GM21825 (cell line): ENCODE data around the gene ZNF320.
"Not testable (repeated sequence)": the region's sequence is repeated elsewhere in the genome, so short reads cannot be mapped to it uniquely, and the experiment has no call there.

Experiments used
- ATAC-seq: cut with Tn5 transposase; IDR thresholded peaks from one replicate; pipeline ENCODE4 v1.9.1; 2021; ENCODE audit warnings: mild to moderate bottlenecking, moderate library complexity; ENCODE audit not compliant: unreplicated experiment

Gene ZNF320

DNA sequence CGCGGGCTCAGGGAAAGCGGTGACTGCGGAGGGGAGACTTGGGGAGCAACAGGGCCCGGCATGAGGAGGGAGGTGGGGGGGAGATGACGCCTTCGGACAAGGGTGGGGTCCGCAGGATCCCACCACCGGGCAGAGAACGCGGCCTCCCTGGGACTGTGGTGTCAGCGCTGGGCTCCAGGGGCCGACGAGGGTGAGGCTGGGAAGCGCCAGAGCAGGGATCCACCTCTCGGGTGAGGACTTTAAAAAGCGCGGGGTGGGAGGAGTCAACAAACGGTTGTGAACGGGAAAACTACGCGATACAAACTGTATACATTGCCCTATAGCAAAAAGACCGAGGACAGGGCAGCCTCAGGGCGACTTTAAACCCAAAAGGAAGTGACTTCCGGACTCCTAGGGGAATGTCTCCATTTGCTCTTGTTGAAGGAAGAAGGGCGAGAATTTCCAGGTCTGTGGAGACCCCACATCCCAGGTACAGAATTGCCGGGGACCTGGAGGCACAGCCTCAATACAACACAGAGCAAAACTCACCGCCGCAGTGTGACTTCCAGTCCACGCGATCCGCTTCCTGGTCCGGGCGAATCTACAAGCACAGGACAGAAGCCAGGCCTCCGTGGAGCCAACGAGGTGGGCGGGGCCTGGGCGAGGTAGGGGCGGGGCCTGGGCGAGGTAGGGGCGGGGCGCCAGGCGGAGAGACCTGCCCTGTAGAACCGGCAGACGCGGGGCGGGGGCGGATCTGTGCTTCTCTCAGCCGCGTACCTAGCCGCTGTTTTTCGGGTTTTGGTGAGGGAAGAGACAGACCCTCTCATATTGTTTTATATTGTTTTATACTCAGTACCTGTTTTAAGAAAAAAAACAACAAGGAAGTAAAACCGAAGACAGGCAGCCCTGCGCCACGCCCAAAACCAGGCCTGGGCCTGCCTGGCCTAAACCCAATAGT is 25.7 kb upstream of the ZNF320 start, which contains the start of gene ZNF888:
Gene ZNF888, minus strand, starts transcription at position 588 of the 937 bp plus-strand sequence. CDS start 5,555 bp downstream, outside the sequence.
- peak; percentile 92 for ATAC-seq

DNA sequence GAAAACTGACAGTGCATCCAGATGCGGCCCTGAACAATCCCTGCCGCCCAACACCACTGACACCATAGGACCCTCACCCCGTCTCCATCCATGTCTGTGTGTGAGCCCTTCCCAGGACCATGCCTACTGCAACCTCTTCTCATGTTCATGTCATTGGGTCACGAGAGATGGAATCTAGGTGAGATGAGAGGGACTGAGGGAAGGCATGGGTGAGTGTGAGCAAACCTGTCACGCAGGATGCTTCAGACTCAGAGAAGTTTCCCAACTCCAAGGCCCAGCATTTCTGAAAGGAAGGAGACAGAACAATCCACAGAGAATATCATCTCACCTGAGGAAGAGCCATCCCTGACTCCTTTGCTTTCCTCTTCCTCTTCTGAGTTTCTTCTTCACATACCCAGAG is 20.1 kb upstream of the ZNF320 start:
- no peak for ATAC-seq

DNA sequence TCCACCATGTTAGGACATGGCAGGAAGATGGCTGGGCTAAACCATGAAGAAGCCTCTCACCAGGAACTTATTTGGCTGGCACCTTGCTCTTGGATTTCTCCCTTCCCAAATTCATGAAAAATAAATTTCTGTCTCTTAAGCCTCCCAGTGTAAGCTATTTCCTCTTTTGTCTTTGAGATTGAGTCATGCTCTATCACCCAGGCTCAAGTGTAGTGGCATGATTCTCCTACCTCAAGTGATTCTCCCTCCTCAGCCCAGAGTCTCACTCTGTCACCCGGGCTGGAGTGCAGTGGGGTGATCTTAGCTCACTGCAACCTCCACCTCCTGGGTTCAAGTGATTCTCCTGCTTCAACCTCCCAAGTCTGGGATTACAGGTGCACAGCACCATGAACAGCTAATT is 13.2 kb upstream of the ZNF320 start:
- no peak for ATAC-seq

DNA sequence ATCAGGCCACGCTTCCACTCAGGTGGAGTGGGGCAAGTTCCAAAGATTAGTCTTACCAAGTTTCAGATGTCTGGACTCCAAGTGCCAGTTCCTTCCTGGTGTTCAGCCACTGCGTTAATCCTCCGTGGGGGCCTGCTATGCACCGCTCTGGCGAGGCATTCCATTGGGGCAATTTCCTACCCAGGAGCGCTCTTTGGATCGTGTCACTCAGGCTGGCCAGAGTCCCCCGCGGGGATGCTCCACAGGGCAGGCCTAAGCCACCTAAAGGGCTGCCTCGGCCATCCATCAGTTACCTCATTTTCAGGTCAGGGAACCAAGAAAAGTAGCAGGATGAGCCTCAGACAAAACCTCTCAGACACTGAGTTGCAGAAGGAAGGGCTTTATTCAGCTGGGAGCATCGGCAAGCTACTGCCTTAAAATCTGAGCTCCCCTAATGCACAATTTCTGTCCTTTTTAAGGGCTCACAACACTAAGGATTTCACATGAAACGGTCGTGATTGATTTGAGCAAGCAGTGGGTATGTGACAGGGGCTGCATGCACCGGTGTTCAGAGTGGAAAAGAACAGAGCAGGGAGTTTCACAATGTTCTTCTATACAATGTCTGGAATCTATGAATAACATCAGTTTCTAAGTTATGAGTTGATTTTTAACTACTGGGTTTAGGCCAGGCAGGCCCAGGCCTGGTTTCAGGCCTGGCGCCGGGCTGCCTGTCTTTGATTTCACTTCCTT is 6.8 kb upstream of the ZNF320 start:
- ATAC-seq = not testable (repeated sequence)

DNA sequence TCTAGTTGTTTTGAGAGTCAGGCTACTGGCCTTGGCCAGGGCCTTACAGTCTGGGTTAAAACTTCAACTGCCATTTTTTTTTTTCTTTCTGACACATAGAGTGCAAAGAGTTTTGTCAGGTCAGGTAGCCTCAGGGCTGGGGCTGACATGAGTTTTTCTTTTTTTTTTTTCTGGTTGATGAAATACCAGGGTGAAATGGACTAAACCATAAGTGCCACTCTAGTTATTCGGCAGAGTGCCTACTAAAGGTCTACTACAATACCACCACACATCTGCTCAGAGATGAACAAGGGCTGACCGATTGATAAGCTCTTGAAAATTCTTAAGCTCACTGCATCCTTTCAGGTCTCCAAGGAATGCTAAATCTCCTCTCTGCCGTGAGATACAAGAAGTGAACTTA is 4.4 kb upstream of the ZNF320 start:
- ATAC-seq = no peak

DNA sequence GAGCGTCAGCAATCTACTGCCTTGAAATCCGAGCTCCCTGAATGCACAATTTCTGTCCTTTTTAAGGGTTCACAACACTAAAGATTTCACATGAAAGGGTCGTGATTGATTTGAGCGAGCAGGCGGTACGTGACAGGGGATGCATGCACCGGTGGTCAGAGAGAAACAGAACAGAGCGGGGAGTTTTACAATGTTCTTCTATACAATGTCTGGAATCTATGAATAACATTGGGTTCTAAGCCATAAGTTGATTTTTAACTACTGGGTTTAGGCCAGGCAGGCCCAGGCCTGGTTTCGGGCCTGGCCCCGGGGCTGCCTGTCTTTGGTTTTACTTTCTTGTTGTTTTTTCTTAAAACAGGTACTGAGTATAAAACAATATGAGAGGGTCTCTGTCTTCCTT is 1.2 kb upstream of the ZNF320 start:
- not testable (repeated sequence) for ATAC-seq

DNA sequence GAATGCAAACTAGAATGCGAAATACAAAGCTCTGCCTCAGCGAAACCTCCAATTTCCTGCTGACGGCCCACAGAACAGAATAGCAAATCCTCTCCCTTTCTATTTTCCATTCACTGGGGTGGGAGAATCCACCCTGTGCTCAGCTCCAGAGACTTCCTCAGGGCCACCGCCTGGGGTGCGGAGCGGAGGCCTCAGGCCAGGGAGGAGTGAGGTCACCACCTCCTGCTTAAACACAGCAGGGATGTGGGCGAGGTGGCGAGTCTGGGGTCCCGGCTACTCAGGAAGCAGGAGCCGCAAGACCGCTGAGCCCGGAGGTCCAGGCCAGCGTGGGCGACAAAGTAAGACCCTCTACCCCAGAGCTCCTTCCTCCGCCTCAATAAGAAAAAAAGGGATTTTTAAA is 666 bp upstream of the ZNF320 start:
- no peak for ATAC-seq

DNA sequence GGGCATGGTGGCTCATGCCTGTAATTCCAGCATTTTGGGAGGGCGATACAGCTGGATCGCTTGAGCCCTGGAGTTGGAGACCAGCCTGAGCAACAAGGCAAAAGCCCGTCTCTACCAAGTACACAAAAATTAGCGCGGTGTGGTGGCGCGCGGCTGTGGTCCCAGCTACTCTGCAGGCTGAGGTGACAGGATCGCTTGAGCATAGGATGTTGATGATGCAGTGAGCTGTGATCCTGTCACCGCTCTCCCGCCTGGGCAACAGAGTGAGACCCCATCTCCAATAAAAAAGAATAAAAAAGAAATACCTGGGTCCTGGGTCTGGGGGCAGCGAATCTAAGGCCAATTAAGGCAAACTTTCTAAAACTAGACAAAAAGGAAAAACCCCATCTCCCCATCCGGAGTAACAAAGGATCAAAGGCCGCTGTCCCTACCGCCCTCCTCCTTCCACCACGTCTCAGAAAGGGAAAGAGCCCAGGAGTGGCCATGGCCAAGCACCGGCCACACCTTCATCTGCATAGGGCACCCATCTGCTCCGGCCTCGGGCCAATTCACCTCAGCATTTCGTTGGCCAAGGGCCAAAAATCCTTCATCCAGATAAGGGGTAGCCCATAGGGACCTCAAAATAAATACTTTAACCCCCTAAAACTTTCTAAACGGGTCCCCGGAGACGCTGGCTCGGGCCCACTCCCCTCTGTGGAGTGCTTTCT is 851 bp downstream of the ZNF320 start:
- no peak for ATAC-seq

DNA sequence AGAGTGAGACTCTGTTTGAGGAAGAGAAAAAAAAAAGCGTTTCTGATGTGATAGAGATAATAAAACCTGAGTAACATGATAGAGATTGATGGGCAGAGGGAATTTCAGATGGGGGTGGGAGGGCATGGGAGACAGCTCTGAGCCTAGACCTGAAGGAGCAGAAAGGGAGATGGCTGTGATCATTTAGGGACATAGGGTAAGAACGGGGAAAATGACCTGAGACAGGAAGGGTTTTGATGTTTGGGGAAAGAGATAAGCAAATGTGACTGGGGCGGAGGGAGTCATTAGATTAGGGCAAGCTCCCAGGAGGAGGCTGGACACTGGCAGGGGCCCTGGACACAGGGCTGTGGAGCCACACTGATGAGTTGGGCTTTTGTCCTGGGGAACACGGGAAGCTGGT is 6.1 kb downstream of the ZNF320 start:
- ATAC-seq = no peak

DNA sequence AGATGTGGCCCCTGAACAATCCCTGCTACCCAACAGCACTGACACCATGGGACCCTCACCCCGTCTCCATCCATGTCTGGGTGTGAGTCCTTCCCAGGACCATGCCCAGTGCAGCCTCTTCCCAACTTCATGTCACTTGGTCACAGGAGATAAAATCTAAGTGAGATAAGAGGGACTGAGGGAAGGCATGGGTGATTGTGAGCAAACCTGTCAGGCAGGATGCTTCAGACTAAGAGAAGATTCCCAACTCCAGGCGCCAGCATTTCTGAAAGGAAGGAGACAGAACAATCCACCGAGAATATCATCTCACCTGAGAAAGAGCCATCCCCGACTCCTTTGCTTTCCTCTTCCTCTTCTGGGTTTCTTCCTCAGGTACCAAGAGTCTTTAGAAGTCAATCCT is 7.5 kb downstream of the ZNF320 start:
- no peak for ATAC-seq

DNA sequence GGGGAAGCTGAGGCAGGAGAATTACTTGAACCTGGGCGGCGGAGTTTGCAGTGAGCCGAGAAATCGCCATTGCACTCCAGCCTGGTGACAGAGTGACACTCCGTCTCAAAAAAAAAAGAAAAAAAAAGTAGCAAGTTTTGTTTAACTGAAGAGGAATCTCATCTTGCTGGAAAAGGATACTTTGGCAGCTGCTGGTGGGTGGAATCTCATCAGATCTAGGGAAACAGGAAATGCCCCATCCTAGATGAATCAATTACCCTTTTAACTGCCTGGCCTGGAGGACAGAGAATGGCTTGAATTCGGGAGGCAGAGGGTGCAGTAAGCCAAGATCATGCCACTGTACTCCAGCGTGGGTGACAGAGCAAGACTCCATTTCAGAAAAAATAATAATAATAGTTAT is 8.4 kb downstream of the ZNF320 start:
- ATAC-seq = no peak

DNA sequence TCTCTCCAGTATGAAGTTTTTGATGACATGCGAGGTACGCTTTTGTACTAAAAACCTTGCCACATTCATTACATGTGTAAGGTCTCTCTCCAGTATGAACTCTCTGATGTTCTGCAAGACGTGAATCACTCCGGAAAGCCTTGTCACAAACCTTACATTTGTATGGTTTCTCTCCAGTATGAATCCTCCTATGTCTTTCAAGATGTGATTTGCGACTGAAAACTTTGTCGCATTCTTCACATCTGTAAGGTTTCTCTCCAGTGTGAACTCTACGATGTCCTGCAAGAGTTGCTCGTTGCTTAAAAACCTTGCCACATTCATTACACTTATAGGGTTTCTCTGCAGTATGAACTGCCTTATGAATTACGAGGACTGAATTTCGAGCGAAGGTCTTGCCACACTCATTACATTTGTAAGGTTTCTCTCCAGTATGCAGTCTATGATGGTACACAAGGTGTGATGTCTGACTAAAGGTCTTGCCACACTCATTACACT is 16.5 kb downstream of the ZNF320 start:
- ATAC-seq = no peak

DNA sequence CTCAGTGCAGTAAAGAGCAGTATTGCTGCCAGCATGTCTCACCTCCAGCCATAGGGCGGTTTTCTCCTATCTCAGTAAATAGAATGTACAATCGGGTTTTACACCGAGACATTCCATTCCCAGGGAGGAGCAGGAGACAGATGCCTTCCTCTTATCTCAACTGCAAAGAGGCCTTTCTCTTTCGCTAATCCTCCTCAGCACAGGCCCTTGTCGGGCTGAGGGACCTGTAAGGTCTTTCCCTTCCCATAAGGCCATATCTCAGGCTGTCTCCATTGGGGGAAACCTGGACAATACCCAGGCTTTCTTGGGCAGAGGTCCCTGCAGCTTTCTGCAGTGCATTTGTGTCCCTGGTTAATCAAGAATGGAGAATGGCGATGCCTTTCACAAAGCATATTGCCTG is 24.4 kb downstream of the ZNF320 start:
- ATAC-seq = not testable (repeated sequence)

DNA sequence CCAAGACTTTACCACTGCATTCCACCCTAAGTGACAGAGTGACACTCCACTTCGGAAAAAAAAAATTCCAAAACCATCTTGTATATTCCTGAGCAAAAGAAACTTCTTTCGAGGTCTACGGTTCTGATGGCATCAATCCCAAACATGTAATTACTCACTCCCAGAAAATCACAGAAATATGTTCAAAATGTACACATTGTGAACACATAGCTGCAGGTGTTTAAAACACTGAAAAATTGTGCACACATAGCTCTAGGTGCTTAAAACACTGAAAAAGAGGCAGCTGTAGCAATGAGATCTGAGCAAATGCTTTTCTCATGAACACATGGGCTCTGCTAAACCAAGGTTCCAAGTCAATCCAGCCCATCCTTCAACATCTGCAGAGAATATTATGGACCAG is 26.0 kb downstream of the ZNF320 start:
- no peak for ATAC-seq

DNA sequence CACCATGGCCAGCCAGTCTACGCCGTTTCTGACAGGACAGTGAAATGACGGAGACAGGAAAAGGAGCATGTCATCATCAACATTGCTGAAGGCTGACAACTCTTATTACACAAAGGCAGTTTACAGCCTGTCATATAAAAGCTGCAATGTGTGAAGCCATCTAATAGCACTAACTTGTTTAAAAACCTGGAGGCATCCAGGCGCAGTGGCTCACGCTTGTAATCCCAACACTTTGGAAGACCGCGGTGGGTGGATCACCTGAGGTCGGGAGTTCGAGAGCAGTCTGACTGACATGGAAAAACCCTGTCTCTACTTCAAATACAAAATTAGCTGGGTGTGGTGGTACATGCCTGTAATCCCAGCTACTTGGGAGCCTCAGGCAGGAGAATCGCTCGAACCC is 29.4 kb downstream of the ZNF320 start:
- not testable (repeated sequence) for ATAC-seq

DNA sequence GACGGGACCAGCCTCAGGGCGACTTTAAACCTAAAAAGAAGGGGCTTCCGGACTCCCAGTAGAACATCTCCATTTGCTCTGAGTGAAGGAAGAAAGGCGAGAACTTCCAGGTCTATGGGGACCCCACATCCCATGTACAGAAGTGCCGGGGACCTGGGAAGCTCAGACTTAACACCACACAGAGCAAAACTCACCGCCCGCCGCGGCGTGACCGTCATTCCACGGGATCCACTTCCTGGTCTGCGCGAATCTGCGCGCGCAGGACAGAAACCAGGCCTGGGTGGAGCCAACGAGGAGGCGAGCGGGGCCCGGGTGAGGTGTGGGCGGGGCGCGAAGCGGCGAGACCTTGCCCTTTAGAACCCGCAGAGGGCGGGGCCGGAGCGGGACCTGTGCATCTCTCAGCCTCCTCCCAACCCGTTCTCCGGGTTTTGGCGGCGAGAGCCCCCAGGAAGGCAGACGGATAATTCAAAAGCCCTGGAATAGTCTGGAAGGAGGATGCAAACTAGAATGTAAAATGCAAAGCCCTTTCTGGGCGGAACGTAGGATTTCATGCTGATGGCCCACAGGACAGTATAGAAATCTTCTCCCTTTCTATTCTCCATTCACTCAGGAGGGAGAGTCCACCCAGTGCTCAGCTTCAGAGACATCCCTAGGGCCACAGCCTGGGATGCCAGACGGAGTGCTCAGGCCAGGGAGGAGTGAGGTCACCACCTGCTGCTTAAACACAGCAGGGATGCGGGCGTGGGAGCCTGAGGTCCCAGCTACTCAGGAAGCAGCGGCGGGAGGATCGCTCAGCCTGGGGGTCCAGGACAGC is 39.9 kb downstream of the ZNF320 start, which contains the start of gene ZNF468:
Gene ZNF468, minus strand, starts transcription at position 242 of the 814 bp plus-strand sequence. CDS start 3,347 bp downstream, outside the sequence.
- ATAC-seq = peak; percentile 95

DNA sequence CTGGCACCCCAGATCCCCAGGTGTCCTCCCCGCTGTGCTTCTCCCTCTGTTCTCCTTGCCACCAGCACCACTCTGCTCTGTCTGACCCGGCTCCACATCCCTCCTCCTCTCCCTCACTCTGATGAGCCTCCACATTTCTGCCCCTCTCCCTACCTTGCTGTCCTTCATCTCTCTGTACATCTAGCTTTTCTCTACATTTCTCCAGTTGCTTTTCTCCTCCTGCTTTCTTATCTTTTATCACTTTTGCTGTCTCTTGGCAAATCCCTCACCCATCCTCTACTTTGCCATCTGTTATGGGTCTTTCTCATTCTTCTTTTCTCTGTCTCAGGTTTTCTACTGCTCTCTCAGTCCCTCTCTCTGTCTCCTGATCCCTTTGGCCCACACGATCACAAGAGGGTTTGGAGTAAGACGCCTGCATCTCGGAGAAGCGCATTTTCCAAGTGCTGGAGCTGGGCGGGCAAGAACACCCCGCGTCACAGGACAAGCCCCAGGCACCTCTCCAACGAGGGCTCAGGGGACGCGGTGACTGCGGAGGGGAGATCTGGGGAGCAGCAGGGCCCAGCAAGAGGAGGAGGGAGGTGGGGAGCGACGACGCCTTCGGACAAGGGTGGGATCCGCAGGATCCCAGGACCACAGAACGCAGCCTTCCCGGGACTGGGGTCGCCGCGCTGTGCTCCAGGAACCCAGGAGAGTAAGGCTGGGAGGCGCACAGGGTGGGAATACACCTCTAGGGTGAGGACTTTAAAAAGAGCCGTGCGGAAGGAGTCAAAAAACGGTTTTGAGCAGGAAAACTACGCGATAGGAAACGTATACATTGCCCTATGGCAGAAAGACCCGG is 40.7 kb downstream of the ZNF320 start:
- ATAC-seq = peak; percentile 7
